Activated naive CD4-positive, alpha-beta T cell treated with anti-CD3 and anti-CD28 coated beads for 36 hours (primary cell): Measurements from ENCODE around the gene MAP3K6. TPM values are rescaled to one million over a fixed set of nuclear protein-coding genes. Genes with fewer than 3 reads are reported as not detected.
A peak's percentile ranks its signal among the peaks of the same experiment; 100 is the strongest.

Experiments used
- CTCF ChIA-PET: fragments of 350-600 bp; sonication (Branson Sonifier 250); formaldehyde crosslinking; loops from one replicate; lab custom pipeline; 2021; ENCODE audit warnings: antibody characterized with exemption; lab: Charles Lee
- DNase-seq: peaks from one replicate; pipeline ENCODE4 v3.0.0-alpha.2; 2020
- H3K27ac Mint-ChIP-seq: one replicate; pipeline ENCODE4 v1.8.0; 2021; ENCODE audit warnings: mild to moderate bottlenecking, mixed read lengths
- H3K27me3 Mint-ChIP-seq: one replicate; pipeline ENCODE4 v1.8.0; 2021; ENCODE audit warnings: low read depth, mixed read lengths
- H3K36me3 Mint-ChIP-seq: one replicate; pipeline ENCODE4 v1.8.0; 2021; ENCODE audit warnings: low read depth, mixed read lengths
- H3K4me1 Mint-ChIP-seq: one replicate; pipeline ENCODE4 v1.8.0; 2021; ENCODE audit warnings: low read depth, mixed read lengths
- H3K4me3 Mint-ChIP-seq: one replicate; pipeline ENCODE4 v1.8.0; 2021; ENCODE audit warnings: mild to moderate bottlenecking, moderate library complexity, mixed read lengths
- H3K9me3 Mint-ChIP-seq: one replicate; pipeline ENCODE4 v1.8.0; 2021; ENCODE audit warnings: mixed read lengths
- intact Hi-C: fragments of 100-400 bp; cut with micrococcal nuclease; formaldehyde crosslinking; loops from one replicate; pipeline ENCODE4 v1.15.1; 2023
- total RNA-seq, 2 experiments: library from RNA; stranded (reverse); gene quantifications; one replicate each; pipeline ENCODE4 v1.2.3, GENCODE V29; 2021

MAP3K6 gene
- total RNA-seq, 2 experiments from 2014 or later, result 5.2 to 5.3 TPM

GRCh38 chr1:27346357-27346756, 20.4 kb downstream of the MAP3K6 start:
- H3K36me3 Mint-ChIP-seq, result no peaks in the 10 kb centered on the region
- DNase-seq, result no peak
- H3K4me3 Mint-ChIP-seq, result no peak overlapping the region
- no peaks in the 10 kb centered on the region for H3K27me3 Mint-ChIP-seq
- no peaks in the 10 kb centered on the region for H3K9me3 Mint-ChIP-seq
- intact Hi-C loops, result no loop called here
- no peak overlapping the region for H3K27ac Mint-ChIP-seq
- peaks cover 32% of the 10 kb centered on the region for H3K4me1 Mint-ChIP-seq
- CTCF ChIA-PET, result interaction anchor here (0.7 to 4.4 kb wide), 7 partner anchors 10 to 372 kb away, joined by 3 to 37 read pairs (median 3); partner anchors contain the start of gene MAP3K6

GRCh38 chr1:27345272-27345671, 21.5 kb downstream of the MAP3K6 start:
- CTCF ChIA-PET, result interaction anchor here (0.8 to 4.4 kb wide), 6 partner anchors 9 to 50 kb away, joined by 3 to 37 read pairs (median 4); no protein-coding TSS in a partner anchor
- no peaks in the 10 kb centered on the region for H3K36me3 Mint-ChIP-seq
- intact Hi-C loops, result no loop called here
- no peak overlapping the region for H3K27ac Mint-ChIP-seq
- DNase-seq, result no peak
- H3K9me3 Mint-ChIP-seq, result no peaks in the 10 kb centered on the region
- no peak overlapping the region for H3K4me3 Mint-ChIP-seq
- no peaks in the 10 kb centered on the region for H3K27me3 Mint-ChIP-seq
- H3K4me1 Mint-ChIP-seq, result peaks cover 41% of the 10 kb centered on the region

GRCh38 chr1:27343639-27344025, 23.1 kb downstream of the MAP3K6 start:
- no peaks in the 10 kb centered on the region for H3K27me3 Mint-ChIP-seq
- H3K4me1 Mint-ChIP-seq, result peaks cover 53% of the 10 kb centered on the region
- DNase-seq, result no peak
- no peaks in the 10 kb centered on the region for H3K36me3 Mint-ChIP-seq
- CTCF ChIA-PET, result interaction anchor here (0.6 to 4.4 kb wide), 5 partner anchors 11 to 47 kb away, joined by 3 to 37 read pairs (median 4); no protein-coding TSS in a partner anchor
- peak overlapping the region; percentile 85 for H3K27ac Mint-ChIP-seq
- peak overlapping the region; percentile 83 for H3K4me3 Mint-ChIP-seq
- intact Hi-C loops, result loop anchor here (5.0 kb wide), 1 partner anchor 179 kb away; no protein-coding TSS in a partner anchor
- H3K9me3 Mint-ChIP-seq, result no peaks in the 10 kb centered on the region

- CTCF ChIA-PET, result interaction anchor here (0.6 to 4.4 kb wide), 8 partner anchors 11 to 326 kb away, joined by 3 to 37 read pairs (median 4); no protein-coding TSS in a partner anchor
- DNase-seq, result peak; percentile 75
- peak overlapping the region; percentile 85 for H3K27ac Mint-ChIP-seq
- H3K4me3 Mint-ChIP-seq, result peak overlapping the region; percentile 83
- intact Hi-C loops, result loop anchor here (5.0 kb wide), 1 partner anchor 179 kb away; no protein-coding TSS in a partner anchor
- H3K27me3 Mint-ChIP-seq, result no peaks in the 10 kb centered on the region
- no peaks in the 10 kb centered on the region for H3K9me3 Mint-ChIP-seq
- H3K4me1 Mint-ChIP-seq, result peaks cover 53% of the 10 kb centered on the region
- H3K36me3 Mint-ChIP-seq, result no peaks in the 10 kb centered on the region
These were observed 23.8 kb downstream of the MAP3K6 start for GRCh38 chr1:27342778-27343638.

- peak; percentile 72 for DNase-seq
- intact Hi-C loops, result loop anchor here (5.0 kb wide), 1 partner anchor 180 kb away; no protein-coding TSS in a partner anchor
- H3K4me3 Mint-ChIP-seq, result peak overlapping the region; percentile 83
- H3K27me3 Mint-ChIP-seq, result no peaks in the 10 kb centered on the region
- CTCF ChIA-PET, result interaction anchor here (0.6 to 2.1 kb wide), 6 partner anchors 10 to 327 kb away, joined by 4 to 12 read pairs (median 6); no protein-coding TSS in a partner anchor
- no peaks in the 10 kb centered on the region for H3K9me3 Mint-ChIP-seq
- H3K27ac Mint-ChIP-seq, result peak overlapping the region; percentile 85
- no peaks in the 10 kb centered on the region for H3K36me3 Mint-ChIP-seq
- peaks cover 52% of the 10 kb centered on the region for H3K4me1 Mint-ChIP-seq
These were observed 24.4 kb downstream of the MAP3K6 start for GRCh38 chr1:27342391-27342777.

GRCh38 chr1:27341525-27342252, 25.1 kb downstream of the MAP3K6 start, which contains the start of gene SYTL1:
Gene SYTL1 (plus strand): TSS chr1:27342022. CDS start chr1:27345335, 3,313 bp downstream.
- CTCF ChIA-PET, result interaction anchor here (0.6 to 3.4 kb wide), 9 partner anchors 9 to 328 kb away, joined by 3 to 12 read pairs (median 4); no protein-coding TSS in a partner anchor
- Mint-ChIP-seq H3K27me3 (no peaks in the 10 kb centered on the region), H3K4me1 (peaks cover 49% of the 10 kb centered on the region), H3K4me3 (peak within 1 kb of the TSS; percentile 83), H3K27ac (peak within 1 kb of the TSS; percentile 85), H3K9me3 (no peaks in the 10 kb centered on the region), H3K36me3 (peaks cover under 1% of the 10 kb centered on the region)
- DNase-seq, result peak; percentile 77
- intact Hi-C loops, result loop anchor here (1.0 to 5.0 kb wide), 4 partner anchors 8 to 181 kb away; partner anchors contain the start of gene TMEM222

- CTCF ChIA-PET, result interaction anchor here (0.6 to 3.4 kb wide), 3 partner anchors 16 to 50 kb away, joined by 3 to 12 read pairs (median 5); no protein-coding TSS in a partner anchor
- H3K4me3 Mint-ChIP-seq, result no peak overlapping the region
- intact Hi-C loops, result no loop called here
- no peak overlapping the region for H3K27ac Mint-ChIP-seq
- no peak for DNase-seq
- H3K9me3 Mint-ChIP-seq, result no peaks in the 10 kb centered on the region
- no peaks in the 10 kb centered on the region for H3K27me3 Mint-ChIP-seq
- H3K36me3 Mint-ChIP-seq, result peaks cover 14% of the 10 kb centered on the region
- H3K4me1 Mint-ChIP-seq, result peaks cover 45% of the 10 kb centered on the region
These were observed 27.5 kb downstream of the MAP3K6 start for GRCh38 chr1:27339213-27339612.

- Mint-ChIP-seq H3K4me3 (no peak overlapping the region), H3K27ac (no peak overlapping the region), H3K36me3 (peaks cover 15% of the 10 kb centered on the region), H3K4me1 (peaks cover 41% of the 10 kb centered on the region), H3K27me3 (no peaks in the 10 kb centered on the region), H3K9me3 (no peaks in the 10 kb centered on the region)
- intact Hi-C loops, result no loop called here
- CTCF ChIA-PET, result interaction anchor here (2.2 to 3.4 kb wide), 2 partner anchors 16 to 18 kb away, joined by 5 to 12 read pairs; no protein-coding TSS in a partner anchor
- DNase-seq, result no peak
These were observed 28.0 kb downstream of the MAP3K6 start for GRCh38 chr1:27338751-27339150.

GRCh38 chr1:27336756-27337155, 30.0 kb downstream of the MAP3K6 start:
- peaks cover 27% of the 10 kb centered on the region for H3K36me3 Mint-ChIP-seq
- H3K4me1 Mint-ChIP-seq, result peaks cover 25% of the 10 kb centered on the region
- H3K27me3 Mint-ChIP-seq, result no peaks in the 10 kb centered on the region
- no peak overlapping the region for H3K27ac Mint-ChIP-seq
- intact Hi-C loops, result no loop called here
- CTCF ChIA-PET, result interaction anchor here (0.8 to 5.1 kb wide), 4 partner anchors 9 to 61 kb away, joined by 3 to 41 read pairs (median 6); no protein-coding TSS in a partner anchor
- H3K4me3 Mint-ChIP-seq, result no peak overlapping the region
- H3K9me3 Mint-ChIP-seq, result no peaks in the 10 kb centered on the region
- no peak for DNase-seq

- no peak overlapping the region for H3K27ac Mint-ChIP-seq
- H3K4me3 Mint-ChIP-seq, result no peak overlapping the region
- CTCF ChIA-PET, result interaction anchor here (0.8 to 5.1 kb wide), 4 partner anchors 10 to 62 kb away, joined by 3 to 41 read pairs (median 6); no protein-coding TSS in a partner anchor
- intact Hi-C loops, result no loop called here
- peaks cover 21% of the 10 kb centered on the region for H3K4me1 Mint-ChIP-seq
- peaks cover 27% of the 10 kb centered on the region for H3K36me3 Mint-ChIP-seq
- H3K9me3 Mint-ChIP-seq, result no peaks in the 10 kb centered on the region
- H3K27me3 Mint-ChIP-seq, result no peaks in the 10 kb centered on the region
- no peak for DNase-seq
These were observed 31.0 kb downstream of the MAP3K6 start for GRCh38 chr1:27335506-27336422.
